ENCODE data around the gene DNAJB2.

GRCh38 chr2:219234331-219234730, 44.8 kb upstream of the DNAJB2 start:
- TF ChIP-seq, protein P1, sequence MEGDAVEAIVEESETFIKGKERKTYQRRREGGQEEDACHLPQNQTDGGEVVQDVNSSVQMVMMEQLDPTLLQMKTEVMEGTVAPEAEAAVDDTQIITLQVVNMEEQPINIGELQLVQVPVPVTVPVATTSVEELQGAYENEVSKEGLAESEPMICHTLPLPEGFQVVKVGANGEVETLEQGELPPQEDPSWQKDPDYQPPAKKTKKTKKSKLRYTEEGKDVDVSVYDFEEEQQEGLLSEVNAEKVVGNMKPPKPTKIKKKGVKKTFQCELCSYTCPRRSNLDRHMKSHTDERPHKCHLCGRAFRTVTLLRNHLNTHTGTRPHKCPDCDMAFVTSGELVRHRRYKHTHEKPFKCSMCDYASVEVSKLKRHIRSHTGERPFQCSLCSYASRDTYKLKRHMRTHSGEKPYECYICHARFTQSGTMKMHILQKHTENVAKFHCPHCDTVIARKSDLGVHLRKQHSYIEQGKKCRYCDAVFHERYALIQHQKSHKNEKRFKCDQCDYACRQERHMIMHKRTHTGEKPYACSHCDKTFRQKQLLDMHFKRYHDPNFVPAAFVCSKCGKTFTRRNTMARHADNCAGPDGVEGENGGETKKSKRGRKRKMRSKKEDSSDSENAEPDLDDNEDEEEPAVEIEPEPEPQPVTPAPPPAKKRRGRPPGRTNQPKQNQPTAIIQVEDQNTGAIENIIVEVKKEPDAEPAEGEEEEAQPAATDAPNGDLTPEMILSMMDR (IDR thresholded peaks at IDR 0.05; ENCODE audit: borderline replicate concordance, extremely low read depth, low read length, poor library complexity, severe bottlenecking) = no peak
- TF ChIP-seq EZH2 (IDR thresholded peaks at IDR 0.05; ENCODE audit: borderline replicate concordance, low read depth, low read length, severe bottlenecking) = no peak

Data from DND-41 (cell line).